Activated naive CD4-positive, alpha-beta T cell treated with anti-CD3 and anti-CD28 coated beads for 36 hours (primary cell): ENCODE data around the gene CENPP. TPM values are rescaled to one million over a fixed set of nuclear protein-coding genes. Genes with fewer than 3 reads are reported as not detected.

Experiments
- CTCF ChIA-PET: fragments of 350-600 bp; sonication (Branson Sonifier 250); formaldehyde crosslinking; loops from one replicate; lab custom pipeline; 2021; ENCODE audit warnings: antibody characterized with exemption; lab: Charles Lee
- DNase-seq: peaks from one replicate; pipeline ENCODE4 v3.0.0-alpha.2; 2020
- H3K27ac Mint-ChIP-seq: one replicate; pipeline ENCODE4 v1.8.0; 2021; ENCODE audit warnings: mild to moderate bottlenecking, mixed read lengths
- H3K27me3 Mint-ChIP-seq: one replicate; pipeline ENCODE4 v1.8.0; 2021; ENCODE audit warnings: low read depth, mixed read lengths
- H3K36me3 Mint-ChIP-seq: one replicate; pipeline ENCODE4 v1.8.0; 2021; ENCODE audit warnings: low read depth, mixed read lengths
- H3K4me1 Mint-ChIP-seq: one replicate; pipeline ENCODE4 v1.8.0; 2021; ENCODE audit warnings: low read depth, mixed read lengths
- H3K4me3 Mint-ChIP-seq: one replicate; pipeline ENCODE4 v1.8.0; 2021; ENCODE audit warnings: mild to moderate bottlenecking, moderate library complexity, mixed read lengths
- H3K9me3 Mint-ChIP-seq: one replicate; pipeline ENCODE4 v1.8.0; 2021; ENCODE audit warnings: mixed read lengths
- intact Hi-C: fragments of 100-400 bp; cut with micrococcal nuclease; formaldehyde crosslinking; loops from one replicate; pipeline ENCODE4 v1.15.1; 2023
- total RNA-seq, 2 experiments: library from RNA; stranded (reverse); gene quantifications; one replicate each; pipeline ENCODE4 v1.2.3, GENCODE V29; 2021

Gene CENPP
- total RNA-seq, 2 experiments from 2014 or later: 24.9 to 26.5 TPM

GRCh38 chr9:92478783-92479182 lies 153.0 kb downstream of the CENPP start:
- CTCF ChIA-PET: interaction anchor here (1.1 kb wide), 1 partner anchor 12 kb away, joined by 3 read pairs; no protein-coding TSS in a partner anchor
- H3K36me3 Mint-ChIP-seq: no peaks in the 10 kb centered on the region
- no peak overlapping the region for H3K27ac Mint-ChIP-seq
- H3K9me3 Mint-ChIP-seq: no peaks in the 10 kb centered on the region
- no peak for DNase-seq
- H3K27me3 Mint-ChIP-seq: no peaks in the 10 kb centered on the region
- peaks cover 7% of the 10 kb centered on the region for H3K4me1 Mint-ChIP-seq
- intact Hi-C loops: no loop called here
- H3K4me3 Mint-ChIP-seq: no peak overlapping the region

- intact Hi-C loops: no loop called here
- H3K4me3 Mint-ChIP-seq: no peak overlapping the region
- peaks cover 7% of the 10 kb centered on the region for H3K4me1 Mint-ChIP-seq
- no peaks in the 10 kb centered on the region for H3K36me3 Mint-ChIP-seq
- CTCF ChIA-PET: interaction anchor here (1.1 kb wide), 1 partner anchor 12 kb away, joined by 3 read pairs; no protein-coding TSS in a partner anchor
- H3K27me3 Mint-ChIP-seq: no peaks in the 10 kb centered on the region
- no peak overlapping the region for H3K27ac Mint-ChIP-seq
- DNase-seq: no peak
- H3K9me3 Mint-ChIP-seq: no peaks in the 10 kb centered on the region
These were observed 153.6 kb downstream of the CENPP start for GRCh38 chr9:92479346-92479745.

GRCh38 chr9:92480291-92480771 lies 154.6 kb downstream of the CENPP start:
- Mint-ChIP-seq H3K9me3 (no peaks in the 10 kb centered on the region), H3K27ac (no peak overlapping the region), H3K27me3 (no peaks in the 10 kb centered on the region), H3K4me1 (peaks cover 7% of the 10 kb centered on the region), H3K36me3 (no peaks in the 10 kb centered on the region), H3K4me3 (no peak overlapping the region)
- CTCF ChIA-PET: no interaction called here
- DNase-seq: no peak
- intact Hi-C loops: no loop called here

- H3K36me3 Mint-ChIP-seq: no peaks in the 10 kb centered on the region
- CTCF ChIA-PET: no interaction called here
- no peak overlapping the region for H3K4me3 Mint-ChIP-seq
- H3K27me3 Mint-ChIP-seq: no peaks in the 10 kb centered on the region
- H3K9me3 Mint-ChIP-seq: no peaks in the 10 kb centered on the region
- intact Hi-C loops: no loop called here
- no peak overlapping the region for H3K27ac Mint-ChIP-seq
- no peak for DNase-seq
- peaks cover 7% of the 10 kb centered on the region for H3K4me1 Mint-ChIP-seq
These were observed 155.4 kb downstream of the CENPP start for GRCh38 chr9:92480986-92481633.

- peaks cover 5% of the 10 kb centered on the region for H3K4me1 Mint-ChIP-seq
- CTCF ChIA-PET: no interaction called here
- H3K9me3 Mint-ChIP-seq: no peaks in the 10 kb centered on the region
- no peak for DNase-seq
- no peak within 1 kb of the TSS for H3K4me3 Mint-ChIP-seq
- no peak within 1 kb of the TSS for H3K27ac Mint-ChIP-seq
- no peaks in the 10 kb centered on the region for H3K36me3 Mint-ChIP-seq
- H3K27me3 Mint-ChIP-seq: no peaks in the 10 kb centered on the region
- intact Hi-C loops: no loop called here
These were observed 156.6 kb downstream of the CENPP start, which contains the start of gene ASPN for GRCh38 chr9:92482329-92482728. Gene ASPN (minus strand): TSS chr9:92482506.

DNA sequence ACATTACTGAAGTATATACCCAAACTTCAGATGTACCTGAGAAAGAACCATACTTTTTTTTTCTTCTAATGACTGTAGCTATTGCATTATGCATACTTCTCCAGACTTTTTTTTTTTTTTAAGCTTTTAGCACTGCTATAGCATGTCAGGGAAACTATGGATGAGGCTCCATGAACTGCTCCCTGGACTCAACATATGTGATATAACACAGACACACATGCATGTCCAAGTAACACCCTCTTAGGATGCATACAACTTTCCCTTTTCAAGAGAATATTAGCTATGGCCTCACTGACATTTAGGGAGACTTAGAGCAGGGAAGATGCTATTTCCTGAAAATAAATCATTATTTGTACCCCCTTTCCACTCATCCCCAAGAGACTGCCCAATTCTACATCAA lies 157.1 kb downstream of the CENPP start:
- intact Hi-C loops: no loop called here
- Mint-ChIP-seq H3K4me1 (peaks cover 5% of the 10 kb centered on the region), H3K27ac (no peak overlapping the region), H3K27me3 (no peaks in the 10 kb centered on the region), H3K4me3 (no peak overlapping the region), H3K36me3 (no peaks in the 10 kb centered on the region), H3K9me3 (no peaks in the 10 kb centered on the region)
- CTCF ChIA-PET: no interaction called here
- no peak for DNase-seq

- CTCF ChIA-PET: no interaction called here
These were observed 158.1 kb downstream of the CENPP start for GRCh38 chr9:92483627-92484545.

GRCh38 chr9:92484563-92484962 lies 158.8 kb downstream of the CENPP start:
- CTCF ChIA-PET: no interaction called here
- Mint-ChIP-seq H3K36me3 (no peaks in the 10 kb centered on the region), H3K9me3 (no peaks in the 10 kb centered on the region), H3K27me3 (no peaks in the 10 kb centered on the region), H3K4me1 (peaks cover 5% of the 10 kb centered on the region), H3K27ac (no peak overlapping the region), H3K4me3 (no peak overlapping the region)
- no peak for DNase-seq
- intact Hi-C loops: no loop called here

More at GRCh38 chr9:92483627-92484545, 158.1 kb downstream of the CENPP start:
- H3K27me3 Mint-ChIP-seq: no peaks in the 10 kb centered on the region
- H3K36me3 Mint-ChIP-seq: no peaks in the 10 kb centered on the region
- peaks cover 5% of the 10 kb centered on the region for H3K4me1 Mint-ChIP-seq
- no peak overlapping the region for H3K4me3 Mint-ChIP-seq
- intact Hi-C loops: no loop called here
- H3K9me3 Mint-ChIP-seq: no peaks in the 10 kb centered on the region
- no peak for DNase-seq
- no peak overlapping the region for H3K27ac Mint-ChIP-seq

GRCh38 chr9:92486371-92486770 lies 160.6 kb downstream of the CENPP start:
- no peak overlapping the region for H3K27ac Mint-ChIP-seq
- H3K4me3 Mint-ChIP-seq: no peak overlapping the region
- intact Hi-C loops: no loop called here
- no peaks in the 10 kb centered on the region for H3K9me3 Mint-ChIP-seq
- no peaks in the 10 kb centered on the region for H3K4me1 Mint-ChIP-seq
- CTCF ChIA-PET: interaction anchor here (0.6 kb wide), 1 partner anchor 128 kb away, joined by 3 read pairs; no protein-coding TSS in a partner anchor
- no peaks in the 10 kb centered on the region for H3K27me3 Mint-ChIP-seq
- H3K36me3 Mint-ChIP-seq: no peaks in the 10 kb centered on the region
- DNase-seq: no peak

DNA sequence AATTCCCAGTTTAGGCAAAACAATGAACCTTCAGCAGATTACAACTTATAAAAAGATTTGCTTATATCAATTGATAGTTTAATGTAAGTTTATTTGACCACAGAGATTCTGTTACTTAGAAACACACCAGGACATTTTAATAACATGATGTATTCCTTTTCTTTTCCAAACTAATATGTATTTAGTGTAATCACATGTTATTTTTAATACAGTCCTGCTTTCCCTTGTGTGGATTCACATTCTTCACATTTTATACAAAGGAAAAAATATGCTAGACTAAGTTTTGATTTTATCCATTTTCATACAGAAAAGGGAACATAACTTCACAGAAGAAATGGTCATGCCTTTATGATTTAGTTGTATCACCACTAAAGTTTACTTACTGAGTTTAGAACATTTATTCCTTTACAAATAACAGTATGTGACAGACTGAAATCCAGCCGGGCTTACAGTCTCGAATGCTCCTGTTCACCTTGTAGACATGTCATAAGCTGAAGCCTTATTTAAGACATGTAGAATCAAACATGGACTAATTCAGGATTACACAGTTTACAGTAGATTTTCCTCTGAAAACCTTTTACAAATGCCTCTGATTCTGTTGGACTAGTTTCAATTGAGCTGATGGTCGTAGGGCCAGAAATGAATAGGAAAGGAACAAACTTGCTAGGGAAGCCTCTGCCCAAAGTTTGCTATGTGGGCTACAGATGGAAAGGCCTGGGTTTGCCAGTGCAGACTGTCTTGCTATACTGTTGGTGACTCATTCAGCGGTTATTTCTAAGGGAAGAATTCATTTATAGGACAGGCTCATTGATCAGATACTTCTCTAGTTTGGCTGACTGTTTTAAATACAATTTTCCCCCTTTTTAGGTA lies 163.2 kb downstream of the CENPP start:
- Mint-ChIP-seq H3K4me3 (no peak overlapping the region), H3K27me3 (no peaks in the 10 kb centered on the region), H3K9me3 (no peaks in the 10 kb centered on the region), H3K4me1 (no peaks in the 10 kb centered on the region), H3K27ac (no peak overlapping the region), H3K36me3 (no peaks in the 10 kb centered on the region)
- DNase-seq: no peak
- intact Hi-C loops: no loop called here
- CTCF ChIA-PET: no interaction called here

DNA sequence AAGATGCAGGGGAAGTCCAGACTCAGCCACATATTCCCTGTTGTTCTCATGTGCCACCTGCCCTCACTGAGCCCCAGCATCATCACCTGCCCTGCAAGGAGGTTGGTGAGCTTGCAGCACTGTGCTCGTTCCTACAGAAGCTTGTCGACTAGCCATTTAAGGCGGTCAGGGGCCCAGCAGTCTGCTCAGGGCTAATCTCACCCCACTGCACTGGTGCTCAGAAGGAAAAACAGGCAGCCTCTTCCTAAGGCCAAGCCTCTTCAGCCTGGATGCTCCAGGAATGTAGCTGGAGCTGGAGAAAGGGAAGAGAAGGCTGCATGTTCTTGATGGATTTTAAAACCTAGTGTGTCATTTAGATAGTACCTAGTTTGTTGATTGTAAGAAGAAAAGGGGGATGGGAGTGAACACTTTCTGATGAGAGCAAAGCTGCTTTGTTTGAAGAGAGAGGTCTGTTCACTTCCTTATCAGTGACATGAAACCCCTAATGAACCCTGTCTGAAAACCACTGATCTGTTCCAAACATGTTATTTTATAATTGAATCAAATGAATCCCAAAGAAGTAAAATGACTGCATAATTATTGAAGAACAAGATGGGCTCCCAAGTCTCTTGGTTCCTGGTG lies 167.1 kb downstream of the CENPP start:
- CTCF ChIA-PET: no interaction called here

More for the DNA sequence above, 167.1 kb downstream of the CENPP start:
- H3K4me3 Mint-ChIP-seq: no peak overlapping the region
- no peaks in the 10 kb centered on the region for H3K27me3 Mint-ChIP-seq
- intact Hi-C loops: no loop called here
- H3K9me3 Mint-ChIP-seq: no peaks in the 10 kb centered on the region
- H3K36me3 Mint-ChIP-seq: no peaks in the 10 kb centered on the region
- no peak overlapping the region for H3K27ac Mint-ChIP-seq
- no peak for DNase-seq
- H3K4me1 Mint-ChIP-seq: no peaks in the 10 kb centered on the region
